H1 (cell line): ENCODE data around the gene SLMAP. TPM values are rescaled to one million over a fixed set of nuclear protein-coding genes. Genes with fewer than 3 reads are reported as not detected.

Experiments
- EZH2 ChIP-seq: fragments of 200-600 bp; sonication (generic); IDR thresholded peaks from 2 replicates; pipeline ENCODE4 v1.7.1; 2012; ENCODE audit warnings: low read depth, mild to moderate bottlenecking, moderate library complexity, low read length, inconsistent platforms; ENCODE audit not compliant: severe bottlenecking
- JUN ChIP-seq: IDR thresholded peaks from 2 replicates; pipeline ENCODE4 v1.6.1; 2011; ENCODE audit warnings: low read depth, mild to moderate bottlenecking, improper control_type of control experiment, low read length
- JUND ChIP-seq: IDR thresholded peaks from 2 replicates; pipeline ENCODE4 v1.6.1; 2011; ENCODE audit warnings: mild to moderate bottlenecking, improper control_type of control experiment, low read length
- MAFK ChIP-seq: IDR thresholded peaks from 2 replicates; pipeline ENCODE4 v1.6.1; 2012; ENCODE audit warnings: low read depth, mild to moderate bottlenecking, improper control_type of control experiment, low read length
- RXRA ChIP-seq: IDR thresholded peaks from 2 replicates; pipeline ENCODE4 v1.6.1; 2011; ENCODE audit warnings: low read depth, mild to moderate bottlenecking, low read length, moderate library complexity; ENCODE audit not compliant: insufficient read depth
- TAF7 ChIP-seq: optimal IDR thresholded peaks from 2 replicates; pipeline ENCODE3; 2011; ENCODE audit warnings: low read depth, mild to moderate bottlenecking, inconsistent platforms, low read length, moderate library complexity, borderline replicate concordance
- TCF12 ChIP-seq: IDR thresholded peaks from 2 replicates; pipeline ENCODE4 v1.6.1; 2011; ENCODE audit warnings: low read depth, mild to moderate bottlenecking, low read length
- polyA plus RNA-seq, 7 experiments: library from polyadenylated mRNA; depleted of rRNA in 3 of 7; stranded (reverse) in 5 of 7; unstranded in 2 of 7; fragments of >200 nt in 5 of 7; fragments of 200-250 nt in 2 of 7; gene quantifications; 1 replicate in 5 of 7; 2 replicates in 1 of 7; 4 replicates in 1 of 7; pipeline versions ENCODE4 v1.2.1 to v1.2.3, GENCODE V29; 2011 to 2013; ENCODE audit warnings: missing spikeins in 2 of 7, mixed read lengths in 2 of 7
- total RNA-seq: library from RNA; stranded (reverse); fragmentation: NEBNext Ultra II Directional; extraction: Animal tissue kit (Norgen Biotek cat#: 25700); gene quantifications from 2 replicates; pipeline ENCODE4 v1.2.1, GENCODE V29; 2021
- TF ChIP-seq, protein P1 (sequence below): fragments of 300-600 bp; sonication (generic); IDR thresholded peaks from 2 replicates; pipeline ENCODE4 v1.7.1; 2012; ENCODE audit warnings: low read length, moderate library complexity, mild to moderate bottlenecking, inconsistent platforms; ENCODE audit not compliant: insufficient replicate concordance

SLMAP gene
- total and polyA plus RNA-seq, 2 of the 8 experiments (the other 6 are each of a cell fraction or from before 2014, with no cell fraction given) = 13.6 to 70.4 TPM

- TF ChIP-seq, protein P1, sequence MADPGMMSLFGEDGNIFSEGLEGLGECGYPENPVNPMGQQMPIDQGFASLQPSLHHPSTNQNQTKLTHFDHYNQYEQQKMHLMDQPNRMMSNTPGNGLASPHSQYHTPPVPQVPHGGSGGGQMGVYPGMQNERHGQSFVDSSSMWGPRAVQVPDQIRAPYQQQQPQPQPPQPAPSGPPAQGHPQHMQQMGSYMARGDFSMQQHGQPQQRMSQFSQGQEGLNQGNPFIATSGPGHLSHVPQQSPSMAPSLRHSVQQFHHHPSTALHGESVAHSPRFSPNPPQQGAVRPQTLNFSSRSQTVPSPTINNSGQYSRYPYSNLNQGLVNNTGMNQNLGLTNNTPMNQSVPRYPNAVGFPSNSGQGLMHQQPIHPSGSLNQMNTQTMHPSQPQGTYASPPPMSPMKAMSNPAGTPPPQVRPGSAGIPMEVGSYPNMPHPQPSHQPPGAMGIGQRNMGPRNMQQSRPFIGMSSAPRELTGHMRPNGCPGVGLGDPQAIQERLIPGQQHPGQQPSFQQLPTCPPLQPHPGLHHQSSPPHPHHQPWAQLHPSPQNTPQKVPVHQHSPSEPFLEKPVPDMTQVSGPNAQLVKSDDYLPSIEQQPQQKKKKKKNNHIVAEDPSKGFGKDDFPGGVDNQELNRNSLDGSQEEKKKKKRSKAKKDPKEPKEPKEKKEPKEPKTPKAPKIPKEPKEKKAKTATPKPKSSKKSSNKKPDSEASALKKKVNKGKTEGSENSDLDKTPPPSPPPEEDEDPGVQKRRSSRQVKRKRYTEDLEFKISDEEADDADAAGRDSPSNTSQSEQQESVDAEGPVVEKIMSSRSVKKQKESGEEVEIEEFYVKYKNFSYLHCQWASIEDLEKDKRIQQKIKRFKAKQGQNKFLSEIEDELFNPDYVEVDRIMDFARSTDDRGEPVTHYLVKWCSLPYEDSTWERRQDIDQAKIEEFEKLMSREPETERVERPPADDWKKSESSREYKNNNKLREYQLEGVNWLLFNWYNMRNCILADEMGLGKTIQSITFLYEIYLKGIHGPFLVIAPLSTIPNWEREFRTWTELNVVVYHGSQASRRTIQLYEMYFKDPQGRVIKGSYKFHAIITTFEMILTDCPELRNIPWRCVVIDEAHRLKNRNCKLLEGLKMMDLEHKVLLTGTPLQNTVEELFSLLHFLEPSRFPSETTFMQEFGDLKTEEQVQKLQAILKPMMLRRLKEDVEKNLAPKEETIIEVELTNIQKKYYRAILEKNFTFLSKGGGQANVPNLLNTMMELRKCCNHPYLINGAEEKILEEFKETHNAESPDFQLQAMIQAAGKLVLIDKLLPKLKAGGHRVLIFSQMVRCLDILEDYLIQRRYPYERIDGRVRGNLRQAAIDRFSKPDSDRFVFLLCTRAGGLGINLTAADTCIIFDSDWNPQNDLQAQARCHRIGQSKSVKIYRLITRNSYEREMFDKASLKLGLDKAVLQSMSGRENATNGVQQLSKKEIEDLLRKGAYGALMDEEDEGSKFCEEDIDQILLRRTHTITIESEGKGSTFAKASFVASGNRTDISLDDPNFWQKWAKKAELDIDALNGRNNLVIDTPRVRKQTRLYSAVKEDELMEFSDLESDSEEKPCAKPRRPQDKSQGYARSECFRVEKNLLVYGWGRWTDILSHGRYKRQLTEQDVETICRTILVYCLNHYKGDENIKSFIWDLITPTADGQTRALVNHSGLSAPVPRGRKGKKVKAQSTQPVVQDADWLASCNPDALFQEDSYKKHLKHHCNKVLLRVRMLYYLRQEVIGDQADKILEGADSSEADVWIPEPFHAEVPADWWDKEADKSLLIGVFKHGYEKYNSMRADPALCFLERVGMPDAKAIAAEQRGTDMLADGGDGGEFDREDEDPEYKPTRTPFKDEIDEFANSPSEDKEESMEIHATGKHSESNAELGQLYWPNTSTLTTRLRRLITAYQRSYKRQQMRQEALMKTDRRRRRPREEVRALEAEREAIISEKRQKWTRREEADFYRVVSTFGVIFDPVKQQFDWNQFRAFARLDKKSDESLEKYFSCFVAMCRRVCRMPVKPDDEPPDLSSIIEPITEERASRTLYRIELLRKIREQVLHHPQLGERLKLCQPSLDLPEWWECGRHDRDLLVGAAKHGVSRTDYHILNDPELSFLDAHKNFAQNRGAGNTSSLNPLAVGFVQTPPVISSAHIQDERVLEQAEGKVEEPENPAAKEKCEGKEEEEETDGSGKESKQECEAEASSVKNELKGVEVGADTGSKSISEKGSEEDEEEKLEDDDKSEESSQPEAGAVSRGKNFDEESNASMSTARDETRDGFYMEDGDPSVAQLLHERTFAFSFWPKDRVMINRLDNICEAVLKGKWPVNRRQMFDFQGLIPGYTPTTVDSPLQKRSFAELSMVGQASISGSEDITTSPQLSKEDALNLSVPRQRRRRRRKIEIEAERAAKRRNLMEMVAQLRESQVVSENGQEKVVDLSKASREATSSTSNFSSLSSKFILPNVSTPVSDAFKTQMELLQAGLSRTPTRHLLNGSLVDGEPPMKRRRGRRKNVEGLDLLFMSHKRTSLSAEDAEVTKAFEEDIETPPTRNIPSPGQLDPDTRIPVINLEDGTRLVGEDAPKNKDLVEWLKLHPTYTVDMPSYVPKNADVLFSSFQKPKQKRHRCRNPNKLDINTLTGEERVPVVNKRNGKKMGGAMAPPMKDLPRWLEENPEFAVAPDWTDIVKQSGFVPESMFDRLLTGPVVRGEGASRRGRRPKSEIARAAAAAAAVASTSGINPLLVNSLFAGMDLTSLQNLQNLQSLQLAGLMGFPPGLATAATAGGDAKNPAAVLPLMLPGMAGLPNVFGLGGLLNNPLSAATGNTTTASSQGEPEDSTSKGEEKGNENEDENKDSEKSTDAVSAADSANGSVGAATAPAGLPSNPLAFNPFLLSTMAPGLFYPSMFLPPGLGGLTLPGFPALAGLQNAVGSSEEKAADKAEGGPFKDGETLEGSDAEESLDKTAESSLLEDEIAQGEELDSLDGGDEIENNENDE = no peak
- no peak for TF ChIP-seq TCF12
- no peak for TF ChIP-seq JUND
- TF ChIP-seq EZH2 = no peak
- TF ChIP-seq MAFK = no peak
- TF ChIP-seq TAF7 = no peak
- no peak for TF ChIP-seq JUN
- TF ChIP-seq RXRA = no peak
- TF ChIP-seq, all 59 proteins: peak for 0
These were observed 12.6 kb upstream of the SLMAP start (continued) for GRCh38 chr3:57743496-57743895.
